Lower leg skin (tissue), 3 donors: Measurements from ENCODE around the gene MYNN.

Source experiments
- POLR2A ChIP-seq, 2 donors: fragments of 450-650 bp; IDR thresholded peaks; one replicate each; pipeline ENCODE4 v1.6.1; 2016 to 2017; ENCODE audit warnings: antibody characterized with exemption in 2 of 2, mild to moderate bottlenecking in 1 of 2, moderate library complexity in 1 of 2
- TF ChIP-seq, protein P1 (sequence below), 3 donors: fragments of 450-650 bp; IDR thresholded peaks; one replicate each; pipeline ENCODE4 v1.5.1; 2016; ENCODE audit warnings: antibody characterized with exemption in 3 of 3, mild to moderate bottlenecking in 3 of 3, moderate library complexity in 2 of 3

DNA sequence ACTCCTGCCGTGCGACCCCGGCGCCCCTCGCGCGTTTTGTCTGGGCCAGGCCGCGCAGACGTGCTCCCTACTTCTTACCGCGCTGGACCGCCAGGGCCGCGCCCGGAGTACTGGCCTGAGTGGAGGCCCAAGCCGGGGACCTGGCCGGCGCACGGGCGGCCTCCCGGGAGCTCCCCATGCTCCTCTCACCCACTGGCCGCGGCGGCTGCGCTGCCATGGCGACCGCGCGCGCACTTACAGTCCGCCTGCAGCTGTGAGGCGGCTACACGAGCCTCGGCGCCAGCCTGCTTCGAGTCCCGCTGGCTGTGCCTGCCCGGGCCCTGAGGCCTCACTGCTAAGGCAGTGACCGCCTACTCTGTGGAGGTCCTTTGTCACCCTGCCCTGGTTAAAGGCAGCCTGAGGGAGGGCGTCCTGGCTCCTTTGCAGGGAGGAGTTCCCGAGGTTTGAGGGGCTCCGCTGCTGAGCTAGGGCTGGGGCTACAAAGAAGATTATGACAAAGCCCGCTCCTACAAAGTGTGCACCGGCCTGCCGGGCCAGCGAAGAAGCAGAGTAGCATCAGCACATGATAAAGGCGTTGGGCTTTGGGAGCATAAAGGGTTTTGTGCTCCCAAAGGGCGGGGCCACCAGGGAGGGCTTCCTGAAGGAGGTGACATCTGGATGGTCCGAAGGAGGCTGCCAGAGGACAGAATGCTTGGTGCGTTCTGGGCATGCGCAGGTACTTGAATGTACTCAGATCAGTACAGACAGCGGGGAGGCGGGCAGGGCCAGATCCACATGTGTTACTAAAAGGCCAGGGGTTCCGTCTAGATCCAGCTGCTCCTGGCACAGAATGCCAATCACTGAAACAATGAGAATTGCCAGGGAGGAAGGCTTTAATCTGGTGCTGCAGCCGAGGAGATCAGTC is 39.4 kb downstream of the MYNN start, which contains the start of the genes LRRC34 and LRRIQ4:
- TF ChIP-seq, protein P1, sequence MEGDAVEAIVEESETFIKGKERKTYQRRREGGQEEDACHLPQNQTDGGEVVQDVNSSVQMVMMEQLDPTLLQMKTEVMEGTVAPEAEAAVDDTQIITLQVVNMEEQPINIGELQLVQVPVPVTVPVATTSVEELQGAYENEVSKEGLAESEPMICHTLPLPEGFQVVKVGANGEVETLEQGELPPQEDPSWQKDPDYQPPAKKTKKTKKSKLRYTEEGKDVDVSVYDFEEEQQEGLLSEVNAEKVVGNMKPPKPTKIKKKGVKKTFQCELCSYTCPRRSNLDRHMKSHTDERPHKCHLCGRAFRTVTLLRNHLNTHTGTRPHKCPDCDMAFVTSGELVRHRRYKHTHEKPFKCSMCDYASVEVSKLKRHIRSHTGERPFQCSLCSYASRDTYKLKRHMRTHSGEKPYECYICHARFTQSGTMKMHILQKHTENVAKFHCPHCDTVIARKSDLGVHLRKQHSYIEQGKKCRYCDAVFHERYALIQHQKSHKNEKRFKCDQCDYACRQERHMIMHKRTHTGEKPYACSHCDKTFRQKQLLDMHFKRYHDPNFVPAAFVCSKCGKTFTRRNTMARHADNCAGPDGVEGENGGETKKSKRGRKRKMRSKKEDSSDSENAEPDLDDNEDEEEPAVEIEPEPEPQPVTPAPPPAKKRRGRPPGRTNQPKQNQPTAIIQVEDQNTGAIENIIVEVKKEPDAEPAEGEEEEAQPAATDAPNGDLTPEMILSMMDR (IDR thresholded peaks at IDR 0.05): no peak
- no peak for TF ChIP-seq POLR2A (IDR thresholded peaks at IDR 0.05)
